Mesenchymal stem cell (in vitro differentiated cells and primary cell): ENCODE measurements around the gene EEPD1.

Experiments used
- DNase-seq: peaks from one replicate; pipeline ENCODE4 v3.0.0-alpha.2; 2013
- H2AFZ ChIP-seq: one replicate; pipeline ENCODE4 v1.6.1; 2013; ENCODE audit warnings: low read depth, mild to moderate bottlenecking, control low read depth, inconsistent platforms, low read length, moderate library complexity
- H2AK5ac ChIP-seq: 2 replicates; pipeline ENCODE4 v1.6.1; 2013; ENCODE audit warnings: low read length, moderate library complexity, mild to moderate bottlenecking, inconsistent platforms; ENCODE audit not compliant: severe bottlenecking
- H2BK120ac ChIP-seq: one replicate; pipeline ENCODE4 v1.6.1; 2013; ENCODE audit warnings: low read depth, mild to moderate bottlenecking, inconsistent platforms, low read length, moderate library complexity
- H2BK12ac ChIP-seq, 2 experiments: one replicate each; pipeline ENCODE4 v1.6.1; 2013; ENCODE audit warnings: inconsistent platforms in 2 of 2, low read length in 2 of 2, mild to moderate bottlenecking in 2 of 2, moderate library complexity in 2 of 2, control low read depth in 1 of 2
- H2BK15ac ChIP-seq: one replicate; pipeline ENCODE4 v1.6.1; 2013; ENCODE audit warnings: mild to moderate bottlenecking, low read depth, inconsistent platforms; ENCODE audit not compliant: poor library complexity, severe bottlenecking
- H2BK5ac ChIP-seq: 2 replicates; pipeline ENCODE4 v1.6.1; 2013; ENCODE audit warnings: low read depth, mild to moderate bottlenecking, low read length, control low read depth, inconsistent platforms; ENCODE audit not compliant: poor library complexity, severe bottlenecking
- H3K14ac ChIP-seq, 2 experiments: one replicate each; pipeline ENCODE4 v1.6.1; 2013; ENCODE audit warnings: inconsistent platforms in 2 of 2, low read length in 2 of 2, control low read depth in 1 of 2, mild to moderate bottlenecking in 1 of 2, moderate library complexity in 1 of 2
- H3K18ac ChIP-seq, 2 experiments: one replicate each; pipeline ENCODE4 v1.6.1; 2013; ENCODE audit warnings: inconsistent platforms in 2 of 2, low read length in 2 of 2, control low read depth in 1 of 2, low read depth in 1 of 2, mild to moderate bottlenecking in 1 of 2
- H3K23ac ChIP-seq, 2 experiments: one replicate each; pipeline ENCODE4 v1.6.1; 2013; ENCODE audit warnings: inconsistent platforms in 2 of 2, low read length in 2 of 2, mild to moderate bottlenecking in 2 of 2, moderate library complexity in 2 of 2, control low read depth in 1 of 2
- H3K27ac ChIP-seq: 2 replicates; pipeline ENCODE4 v1.5.1; 2013; ENCODE audit warnings: mild to moderate bottlenecking, moderate library complexity, low read length, control low read depth, inconsistent platforms; ENCODE audit not compliant: poor library complexity, severe bottlenecking
- H3K27me3 ChIP-seq, 2 experiments: 2 replicates each; pipeline versions ENCODE4 v1.6.1 to v1.7.0; 2013; ENCODE audit warnings: low read length in 2 of 2, mild to moderate bottlenecking in 2 of 2, moderate library complexity in 2 of 2, control low read depth in 1 of 2, inconsistent platforms in 1 of 2; ENCODE audit not compliant: control insufficient read depth in 1 of 2, insufficient read depth in 1 of 2
- H3K36me3 ChIP-seq, 2 experiments: 2 replicates each; pipeline versions ENCODE4 v1.6.1 to v1.7.0; 2013; ENCODE audit warnings: low read length in 2 of 2, control low read depth in 1 of 2, inconsistent platforms in 1 of 2, low read depth in 1 of 2, mild to moderate bottlenecking in 1 of 2; ENCODE audit not compliant: insufficient read depth in 2 of 2, control insufficient read depth in 1 of 2
- H3K4ac ChIP-seq, 2 experiments: one replicate each; pipeline ENCODE4 v1.6.1; 2013; ENCODE audit warnings: inconsistent platforms in 2 of 2, low read length in 2 of 2, mild to moderate bottlenecking in 2 of 2, moderate library complexity in 2 of 2, control low read depth in 1 of 2, low read depth in 1 of 2
- H3K4me1 ChIP-seq: 2 replicates; pipeline ENCODE4 v1.6.1; 2013; ENCODE audit warnings: low read depth, low read length, control low read depth; ENCODE audit not compliant: control insufficient read depth, insufficient read depth
- H3K4me2 ChIP-seq: 2 replicates; pipeline ENCODE4 v1.6.1; 2013; ENCODE audit warnings: low read length, mild to moderate bottlenecking, inconsistent platforms; ENCODE audit not compliant: poor library complexity, severe bottlenecking
- H3K4me3 ChIP-seq, 2 experiments: 2 replicates each; pipeline versions ENCODE4 v1.5.1 to v1.7.0; 2013; ENCODE audit warnings: low read length in 2 of 2, mild to moderate bottlenecking in 2 of 2, control low read depth in 1 of 2, low read depth in 1 of 2; ENCODE audit not compliant: insufficient read depth in 1 of 2
- H3K79me1 ChIP-seq: replicated peaks from 2 replicates; pipeline ENCODE4 v1.6.1; 2013; ENCODE audit warnings: mild to moderate bottlenecking, control low read depth, low read length, inconsistent platforms; ENCODE audit not compliant: poor library complexity, severe bottlenecking
- H3K9ac ChIP-seq: 2 replicates; pipeline ENCODE4 v1.7.0; 2013; ENCODE audit warnings: mild to moderate bottlenecking, low read length, moderate library complexity
- H3K9me3 ChIP-seq: 2 replicates; pipeline ENCODE4 v1.7.0; 2013; ENCODE audit warnings: mild to moderate bottlenecking, low read length; ENCODE audit not compliant: control insufficient read depth
- H4K8ac ChIP-seq: one replicate; pipeline ENCODE4 v1.6.1; 2013; ENCODE audit warnings: inconsistent platforms, mild to moderate bottlenecking, low read length, moderate library complexity
- H4K91ac ChIP-seq: one replicate; pipeline ENCODE4 v1.6.1; 2013; ENCODE audit warnings: mild to moderate bottlenecking, low read length, inconsistent platforms
- WGBS: methylation state at CpG from one replicate; pipeline ENCODE4 v1.1.7; 2013; ENCODE audit warnings: mixed read lengths; 5-methylcytosine and 5-hydroxymethylcytosine counted together

EEPD1 gene

DNA sequence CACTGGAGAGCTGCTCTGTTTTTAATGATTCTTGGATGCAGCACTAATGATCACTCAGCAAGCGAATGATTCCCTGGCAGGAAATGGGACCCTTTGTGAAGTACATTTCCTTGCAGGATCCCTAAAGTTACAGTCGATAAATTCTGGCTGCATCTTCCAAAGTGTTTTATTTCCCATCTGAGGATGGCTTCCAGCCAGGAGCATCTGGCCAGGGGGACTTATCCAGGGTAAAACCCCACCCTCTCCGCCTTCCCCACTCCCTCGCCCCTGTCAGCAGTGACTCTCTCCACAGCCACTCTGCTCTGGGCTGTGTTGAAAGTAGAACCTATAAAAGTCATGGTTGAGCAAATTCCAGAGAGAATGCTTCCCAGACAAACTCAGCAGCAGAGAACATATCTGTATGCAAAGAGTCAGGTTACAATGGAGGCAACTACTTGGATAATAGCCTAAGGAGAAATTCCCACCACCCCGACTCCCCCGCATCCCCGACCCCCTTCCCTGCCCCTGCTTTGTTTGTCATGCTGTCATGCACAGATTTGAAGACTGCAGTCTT lies 125.6 kb downstream of the EEPD1 start:
- Histone ChIP-seq H4K8ac (no peak overlapping the region), H3K27me3 (no peaks in the 10 kb centered on the region), H3K9me3 (no peaks in the 10 kb centered on the region), H3K18ac (no peak overlapping the region), H3K4ac (no peak overlapping the region), H3K14ac (no peak overlapping the region), H3K23ac (no peak overlapping the region), H2BK5ac (no peak overlapping the region), H2AK5ac (no peak overlapping the region), H2BK12ac (peak overlapping the region in 1 of 2 experiments; percentile 58), H4K91ac (no peak overlapping the region), H2BK120ac (no peak overlapping the region), H3K4me2 (peak overlapping the region; percentile 63), H3K27ac (peak overlapping the region; percentile 43), H2AFZ (no peak overlapping the region), H3K4me3 (no peak overlapping the region), H2BK15ac (peak overlapping the region; percentile 77), H3K79me1 (no peaks in the 10 kb centered on the region), H3K9ac (peak overlapping the region; percentile 27), H3K36me3 (no peaks in the 10 kb centered on the region), H3K4me1 (peaks cover 37% of the 10 kb centered on the region)
- WGBS: 27% methylated on average over 7 of the region's 7 CpGs
- peak; percentile 75 for DNase-seq

DNA sequence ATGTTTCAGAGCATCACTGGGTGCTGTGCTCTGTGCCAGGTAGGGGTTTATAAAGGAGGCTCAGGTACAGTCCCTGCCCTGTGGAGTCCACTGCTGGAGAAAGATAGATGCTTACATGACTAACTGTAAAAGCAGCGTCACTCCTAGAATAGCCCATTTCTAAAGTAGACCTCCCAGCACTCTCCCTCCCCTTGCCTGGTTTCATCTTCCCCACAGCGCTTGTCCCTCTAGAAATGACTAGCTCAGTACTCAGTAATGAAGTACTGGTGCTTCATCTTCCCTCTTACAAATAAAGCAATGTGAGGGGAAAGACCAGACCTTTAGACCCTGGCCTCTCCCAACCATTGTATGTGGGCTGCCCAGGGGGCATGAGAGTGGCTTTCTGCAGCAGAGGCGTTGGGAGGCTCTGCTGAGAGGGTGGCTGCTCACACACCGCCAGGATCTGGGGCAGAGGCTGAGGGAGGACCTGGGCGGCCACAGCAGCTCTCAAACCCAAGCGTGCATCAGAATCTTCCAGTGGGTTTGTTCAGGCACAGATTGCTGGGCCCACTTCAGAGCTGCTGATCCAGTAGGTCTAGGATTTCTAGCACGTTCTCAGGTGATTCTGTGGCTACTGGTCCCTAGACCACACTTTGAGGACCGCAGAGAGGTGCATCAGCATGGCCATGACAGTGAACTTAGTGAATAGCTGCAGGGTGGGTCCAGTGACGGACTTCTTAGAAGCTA lies 126.3 kb downstream of the EEPD1 start:
- H3K14ac ChIP-seq: no peak overlapping the region
- H2BK5ac ChIP-seq: no peak overlapping the region
- H2BK12ac ChIP-seq: peak overlapping the region in 1 of 2 experiments; percentile 91
- peak overlapping the region in 1 of 2 experiments; percentile 49 for H3K4ac ChIP-seq
- no peaks in the 10 kb centered on the region for H3K9me3 ChIP-seq
- peak overlapping the region in 1 of 2 experiments; percentile 79 for H3K18ac ChIP-seq
- peaks cover 0 to 3% of the 10 kb centered on the region in 2 experiments for H3K36me3 ChIP-seq
- H2BK15ac ChIP-seq: peak overlapping the region; percentile 15
- no peak overlapping the region for H3K4me2 ChIP-seq
- DNase-seq: no peak
- no peak overlapping the region for H2AFZ ChIP-seq
- peak overlapping the region; percentile 51 for H2AK5ac ChIP-seq
- H3K23ac ChIP-seq: peak overlapping the region in 1 of 2 experiments; percentile 34
- peak overlapping the region; percentile 27 for H3K27ac ChIP-seq
- no peak overlapping the region for H2BK120ac ChIP-seq
- no peaks in the 10 kb centered on the region for H3K79me1 ChIP-seq
- no peak overlapping the region for H3K9ac ChIP-seq
- H3K27me3 ChIP-seq: no peaks in the 10 kb centered on the region
- 84% methylated on average over 9 of the region's 9 CpGs for WGBS
- H4K8ac ChIP-seq: no peak overlapping the region
- H4K91ac ChIP-seq: no peak overlapping the region
- H3K4me1 ChIP-seq: peaks cover 40% of the 10 kb centered on the region
- H3K4me3 ChIP-seq: no peak overlapping the region

GRCh38 chr7:36279926-36280315 lies 126.9 kb downstream of the EEPD1 start:
- Histone ChIP-seq H3K18ac (peak overlapping the region in 1 of 2 experiments; percentile 79), H3K4me2 (no peak overlapping the region), H3K23ac (no peak overlapping the region), H3K27ac (no peak overlapping the region), H4K8ac (no peak overlapping the region), H2BK120ac (no peak overlapping the region), H2BK15ac (peak overlapping the region; percentile 15), H4K91ac (peak overlapping the region; percentile 28), H3K4me3 (no peak overlapping the region), H3K4ac (peak overlapping the region in 1 of 2 experiments; percentile 49), H2BK5ac (no peak overlapping the region), H3K9me3 (no peaks in the 10 kb centered on the region), H3K79me1 (no peaks in the 10 kb centered on the region), H3K9ac (no peak overlapping the region), H2AK5ac (peak overlapping the region; percentile 51), H3K27me3 (no peaks in the 10 kb centered on the region), H3K4me1 (peaks cover 40% of the 10 kb centered on the region), H3K14ac (no peak overlapping the region), H2BK12ac (peak overlapping the region in 1 of 2 experiments; percentile 91), H2AFZ (no peak overlapping the region), H3K36me3 (peaks cover 0 to 3% of the 10 kb centered on the region in 2 experiments)
- WGBS: 82% methylated on average over 9 of the region's 9 CpGs
- DNase-seq: no peak
